Fibroblast of lung (primary cell): Measurements from ENCODE around the gene MAP3K7.

Experiments used
- CTCF ChIP-seq, 2 donors: IDR thresholded peaks in 1 of 2; conservative IDR thresholded peaks in 1 of 2; 1 replicate in 1 of 2; 2 replicates in 1 of 2; pipeline ENCODE4 v1.5.1; 2011 to 2012; ENCODE audit warnings: low read length in 2 of 2, control low read depth in 1 of 2, inconsistent platforms in 1 of 2, low read depth in 1 of 2, mild to moderate bottlenecking in 1 of 2
- EZH2 ChIP-seq: IDR thresholded peaks from 2 replicates; pipeline ENCODE4 v1.5.1; 2012; ENCODE audit warnings: low read length, control low read depth, mild to moderate bottlenecking; ENCODE audit errors: missing control alignments

DNA sequence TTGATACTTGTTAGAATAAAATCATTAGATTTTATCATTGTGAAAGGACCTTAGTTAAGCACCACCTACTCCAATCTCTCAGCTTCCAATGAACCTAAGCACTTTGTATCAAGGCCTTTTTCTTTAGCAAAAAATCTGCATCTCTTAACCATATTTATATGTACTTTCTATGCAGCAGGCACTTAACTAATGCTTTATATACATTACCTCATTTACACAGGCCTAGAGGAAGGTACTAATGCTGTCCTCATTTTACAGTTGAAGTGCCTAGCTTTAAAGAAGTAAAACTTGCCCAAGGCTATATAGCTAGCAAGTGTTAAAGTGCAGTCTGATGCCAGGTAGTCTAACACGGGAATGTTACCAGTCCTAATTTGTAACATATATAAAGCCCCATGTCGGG lies 14.0 kb downstream of the MAP3K7 start:
- no peak for TF ChIP-seq EZH2
- no peak for TF ChIP-seq CTCF (conservative IDR thresholded peaks at IDR 0.05 in 1 of 2, IDR thresholded peaks at IDR 0.05 in 1 of 2; ENCODE audit: low read depth in 1 of 2, low read length in 2 of 2)
